Fibroblast of villous mesenchyme (primary cell): ENCODE measurements around the gene CPN1. TPM values are rescaled to one million over a fixed set of nuclear protein-coding genes. Genes with fewer than 3 reads are reported as not detected.

Experiments
- DNase-seq: peaks from one replicate; pipeline ENCODE4 v3.0.0-alpha.2; 2010; ENCODE audit warnings: low read depth
- H3K4me3 ChIP-seq: 2 replicates; pipeline ENCODE4 v1.5.1; 2011; ENCODE audit warnings: low read depth, mild to moderate bottlenecking, low read length
- CTCF ChIP-seq: IDR thresholded peaks from 2 replicates; pipeline ENCODE4 v1.5.1; 2012; ENCODE audit warnings: low read depth, mild to moderate bottlenecking, low read length; ENCODE audit not compliant: insufficient read depth
- total RNA-seq: library from RNA; depleted of rRNA; stranded (reverse); fragments of >200 nt; gene quantifications from 2 replicates; pipeline ENCODE4 v1.2.3, GENCODE V29; 2012

Gene CPN1
- total RNA-seq, 1 donor: not detected

GRCh38 chr10:99998889-99999288 is 82.8 kb downstream of the CPN1 start:
- no peak for TF ChIP-seq CTCF
- no peak overlapping the region for H3K4me3 ChIP-seq
- no peak for DNase-seq

DNA sequence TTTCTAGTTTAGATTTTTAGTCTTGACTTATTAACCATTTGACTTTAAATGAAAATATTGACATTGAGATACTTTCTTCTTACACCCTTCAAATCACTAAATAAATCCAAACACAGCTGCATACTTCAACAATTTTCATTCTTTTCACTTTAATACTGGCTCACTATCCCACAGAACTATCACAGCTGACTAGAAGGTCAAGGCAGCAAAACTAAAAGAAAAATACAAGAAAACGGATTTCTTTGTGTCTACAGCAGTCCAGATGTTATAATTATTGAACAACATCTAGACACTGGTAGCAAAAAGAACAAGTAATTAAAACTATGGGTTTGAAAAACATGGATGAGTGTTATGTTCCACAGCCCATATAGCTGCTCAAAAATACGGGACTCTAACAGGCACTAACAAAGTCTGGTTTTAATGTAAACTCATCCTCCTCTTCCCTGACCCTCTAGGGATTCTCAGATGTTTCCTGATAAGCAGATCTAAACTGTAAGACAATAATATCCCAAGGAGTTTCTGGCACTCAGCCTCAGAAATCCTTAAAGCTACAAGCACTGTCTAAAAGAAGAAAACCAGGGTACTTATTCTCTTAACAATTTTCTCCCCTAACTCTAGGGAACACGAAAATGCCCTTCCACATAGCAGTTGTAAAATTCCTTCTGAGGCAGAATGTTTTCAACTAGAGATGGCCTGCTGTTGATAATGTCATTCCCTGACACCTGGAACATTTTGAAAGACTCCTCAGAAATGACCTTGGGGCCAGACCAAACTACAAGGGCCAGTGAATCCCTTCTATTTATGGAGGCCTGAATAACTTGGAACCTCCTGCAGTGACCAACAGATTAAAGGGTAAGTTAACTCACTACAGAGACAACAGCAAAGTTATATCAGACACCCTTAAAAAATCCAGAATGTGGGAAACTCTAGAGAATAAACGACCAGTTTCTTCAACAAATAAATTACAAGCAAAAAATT is 84.7 kb downstream of the CPN1 start:
- TF ChIP-seq CTCF: no peak
- peak overlapping the region; percentile 34 for H3K4me3 ChIP-seq
- peak; percentile 96 for DNase-seq

DNA sequence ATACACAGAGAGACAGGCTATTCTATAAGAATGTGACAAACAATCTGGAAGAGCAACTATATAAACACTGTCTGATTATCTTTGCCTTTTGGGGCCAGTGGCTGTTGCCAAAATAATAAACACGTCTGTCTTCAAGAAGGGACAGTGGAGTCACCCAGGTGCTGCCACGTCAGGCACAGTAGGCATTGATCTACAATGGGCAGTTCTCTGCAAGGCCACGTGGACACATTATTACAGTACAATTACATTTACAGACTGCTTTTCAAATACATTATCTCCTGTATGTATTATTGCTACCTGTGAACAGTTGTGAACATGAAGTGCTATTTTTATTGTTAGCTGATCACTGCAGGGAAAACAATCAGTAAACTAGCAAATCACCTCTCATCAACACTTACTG is 86.0 kb downstream of the CPN1 start:
- DNase-seq: no peak
- TF ChIP-seq CTCF: no peak
- H3K4me3 ChIP-seq: no peak overlapping the region

GRCh38 chr10:99995269-99995668 is 86.4 kb downstream of the CPN1 start:
- no peak for TF ChIP-seq CTCF
- no peak for DNase-seq
- H3K4me3 ChIP-seq: no peak overlapping the region

GRCh38 chr10:99994801-99995200 is 86.9 kb downstream of the CPN1 start:
- no peak overlapping the region for H3K4me3 ChIP-seq
- DNase-seq: no peak
- no peak for TF ChIP-seq CTCF

DNA sequence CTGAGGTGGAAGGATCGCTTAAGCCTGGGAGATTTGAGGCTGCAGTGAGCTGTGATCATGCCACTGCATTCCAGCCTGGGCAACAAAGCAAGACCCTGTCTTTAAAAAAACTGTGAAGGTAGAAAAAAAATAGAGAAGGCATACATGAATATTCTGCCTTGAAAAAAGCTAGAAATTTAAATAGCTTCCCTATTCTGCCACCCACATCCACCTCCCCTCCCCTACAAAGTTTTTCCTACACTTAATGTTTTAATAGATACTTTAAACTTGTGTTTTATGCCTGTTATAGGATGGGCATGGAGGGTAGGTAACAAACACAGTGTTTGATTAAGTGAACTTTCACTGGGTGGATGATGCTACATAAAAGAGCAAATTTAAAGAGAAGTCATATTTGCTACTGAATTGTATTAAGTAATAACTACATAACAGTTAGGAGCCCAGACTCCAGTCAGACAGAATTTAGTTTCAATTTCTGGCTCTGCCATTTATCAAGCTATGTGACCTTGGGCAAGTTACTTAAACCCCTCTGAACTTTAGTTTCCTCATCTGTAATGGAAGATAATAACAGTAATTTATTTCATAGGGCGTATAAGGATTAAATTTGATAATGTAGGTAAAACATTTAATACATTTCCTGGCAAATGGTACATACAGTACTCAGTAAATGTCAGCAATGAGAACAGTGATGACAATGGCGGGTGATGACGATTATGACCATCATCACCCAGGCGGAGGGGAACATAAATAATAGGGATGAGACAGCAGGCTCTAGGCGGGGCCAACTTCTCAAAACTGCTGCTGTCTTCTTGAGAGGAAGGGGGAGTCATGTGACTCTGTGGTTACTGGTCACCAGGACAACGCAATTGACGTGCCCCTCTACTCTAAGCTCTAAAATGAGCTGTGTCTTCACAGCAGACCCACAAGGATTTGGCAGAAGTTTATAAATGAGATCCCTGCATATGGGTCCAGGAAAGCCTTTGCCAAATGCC is 87.7 kb downstream of the CPN1 start:
- no peak for TF ChIP-seq CTCF
- no peak overlapping the region for H3K4me3 ChIP-seq
- peak; percentile 99 for DNase-seq

Other genes with a start within 250 kb of the CPN1 start
- 27.6 and 31.2 TPM in 2 replicates for gene DNMBP, start 71.9 kb downstream of the CPN1 start, total RNA-seq
- gene ERLIN1, start 104.2 kb upstream of the CPN1 start, total RNA-seq: 21.6 and 37.1 TPM in 2 replicates
- gene CHUK, start 147.7 kb upstream of the CPN1 start, total RNA-seq: 21.9 and 29.4 TPM in 2 replicates
- gene CWF19L1, start 185.8 kb upstream of the CPN1 start, total RNA-seq: 28.0 and 36.3 TPM in 2 replicates
- gene BLOC1S2, start 204.8 kb upstream of the CPN1 start, total RNA-seq: 35.0 and 40.9 TPM in 2 replicates
- not detected in 2 replicates for gene PKD2L1, start 248.4 kb upstream of the CPN1 start, total RNA-seq